Retinal pigment epithelial cell (primary cell): ENCODE data around the gene MIEF1.

ENCODE experiments used
- DNase-seq: peaks from one replicate; pipeline ENCODE4 v3.0.0-alpha.2; 2010; ENCODE audit warnings: low read depth
- H3K4me3 ChIP-seq: 2 replicates; pipeline ENCODE4 v1.5.1; 2011; ENCODE audit warnings: mild to moderate bottlenecking, low read length, control low read depth, moderate library complexity
- CTCF ChIP-seq: conservative IDR thresholded peaks from 2 replicates; pipeline ENCODE4 v1.5.1; 2011; ENCODE audit warnings: low read depth, low read length, control low read depth, inconsistent platforms

Gene MIEF1

GRCh38 chr22:39514373-39514973 is 12.4 kb downstream of the MIEF1 start:
- peak; percentile 77 for TF ChIP-seq CTCF
- H3K4me3 ChIP-seq: no peak overlapping the region
- DNase-seq: no peak

- no peak for DNase-seq
- no peak for TF ChIP-seq CTCF
- no peak overlapping the region for H3K4me3 ChIP-seq
Measured at GRCh38 chr22:39515266-39516050, 13.4 kb downstream of the MIEF1 start.

- no peak for TF ChIP-seq CTCF
- no peak overlapping the region for H3K4me3 ChIP-seq
- DNase-seq: no peak
Measured at GRCh38 chr22:39517470-39517869, 15.4 kb downstream of the MIEF1 start.

- no peak for DNase-seq
- no peak overlapping the region for H3K4me3 ChIP-seq
- TF ChIP-seq CTCF: no peak
Measured at GRCh38 chr22:39518144-39518786, 16.2 kb downstream of the MIEF1 start.

GRCh38 chr22:39518996-39519680 is 17.0 kb downstream of the MIEF1 start:
- peak overlapping the region; percentile 94 for H3K4me3 ChIP-seq
- DNase-seq: no peak

GRCh38 chr22:39519681-39520225 is 17.7 kb downstream of the MIEF1 start:
- peak; percentile 35 for TF ChIP-seq CTCF
- H3K4me3 ChIP-seq: peak overlapping the region; percentile 94
- peak; percentile 99 for DNase-seq

More at GRCh38 chr22:39518996-39519680, 17.0 kb downstream of the MIEF1 start:
- TF ChIP-seq CTCF: no peak
